ENCODE measurements around the gene COQ7.

DNA sequence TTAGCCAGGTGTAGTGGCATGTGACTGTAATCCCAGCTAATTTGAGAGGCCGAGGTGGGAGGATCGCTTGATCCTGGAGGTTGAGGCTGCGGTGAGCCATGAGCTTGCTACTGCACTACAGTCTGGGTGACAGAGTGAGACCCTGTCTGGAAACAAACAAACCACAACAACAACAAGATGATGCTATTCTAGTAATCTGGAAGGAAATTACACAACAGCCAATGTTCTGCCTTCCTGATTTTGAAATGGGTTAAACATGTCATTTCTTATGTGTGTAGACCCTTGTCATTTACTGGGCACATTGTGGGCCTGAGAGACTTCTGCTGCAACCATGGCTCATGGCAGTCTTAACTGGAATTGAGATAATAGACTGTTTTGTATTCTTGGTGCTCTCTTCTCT, 5.9 kb downstream of the COQ7 start:
- TF ChIP-seq EP300 (IDR thresholded peaks at IDR 0.05): no peak
- TF ChIP-seq, protein P1, sequence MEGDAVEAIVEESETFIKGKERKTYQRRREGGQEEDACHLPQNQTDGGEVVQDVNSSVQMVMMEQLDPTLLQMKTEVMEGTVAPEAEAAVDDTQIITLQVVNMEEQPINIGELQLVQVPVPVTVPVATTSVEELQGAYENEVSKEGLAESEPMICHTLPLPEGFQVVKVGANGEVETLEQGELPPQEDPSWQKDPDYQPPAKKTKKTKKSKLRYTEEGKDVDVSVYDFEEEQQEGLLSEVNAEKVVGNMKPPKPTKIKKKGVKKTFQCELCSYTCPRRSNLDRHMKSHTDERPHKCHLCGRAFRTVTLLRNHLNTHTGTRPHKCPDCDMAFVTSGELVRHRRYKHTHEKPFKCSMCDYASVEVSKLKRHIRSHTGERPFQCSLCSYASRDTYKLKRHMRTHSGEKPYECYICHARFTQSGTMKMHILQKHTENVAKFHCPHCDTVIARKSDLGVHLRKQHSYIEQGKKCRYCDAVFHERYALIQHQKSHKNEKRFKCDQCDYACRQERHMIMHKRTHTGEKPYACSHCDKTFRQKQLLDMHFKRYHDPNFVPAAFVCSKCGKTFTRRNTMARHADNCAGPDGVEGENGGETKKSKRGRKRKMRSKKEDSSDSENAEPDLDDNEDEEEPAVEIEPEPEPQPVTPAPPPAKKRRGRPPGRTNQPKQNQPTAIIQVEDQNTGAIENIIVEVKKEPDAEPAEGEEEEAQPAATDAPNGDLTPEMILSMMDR (IDR thresholded peaks at IDR 0.05): no peak

Measured in tibial nerve (tissue), 4 donors.